Left lung (tissue), 10 donors: ENCODE results near the gene TTC9. TPM values are rescaled to one million over a fixed set of nuclear protein-coding genes. Genes with fewer than 3 reads are reported as not detected.

ENCODE experiments used
- ATAC-seq: fragments of 200-7000 bp; cut with Tn5 transposase; one replicate; pipeline ENCODE4 v1.9.1; 2020; ENCODE audit warnings: moderate library complexity
- DNase-seq, 4 donors: peaks; one replicate each; pipeline ENCODE4 v3.0.0-alpha.2; 2013 to 2020
- H3K27ac ChIP-seq, 2 donors: fragments of 200-600 bp; sonication (generic) in 1 of 2; one replicate each; pipeline versions ENCODE4 v1.5.0 to v1.8.0; 2020 to 2021
- H3K27me3 ChIP-seq, 2 donors: fragments of 200-600 bp; sonication (generic) in 1 of 2; one replicate each; pipeline versions ENCODE4 v1.5.0 to v1.8.0; 2020 to 2021
- H3K36me3 ChIP-seq, 2 donors: fragments of 200-600 bp; sonication (generic) in 1 of 2; one replicate each; pipeline versions ENCODE4 v1.5.0 to v1.8.0; 2020 to 2021
- H3K4me1 ChIP-seq, 2 donors: fragments of 200-600 bp; one replicate each; pipeline ENCODE4 v1.8.0; 2021
- H3K4me3 ChIP-seq, 2 donors: fragments of 200-600 bp; sonication (generic) in 1 of 2; one replicate each; pipeline versions ENCODE4 v1.5.0 to v1.8.0; 2020 to 2021; ENCODE audit warnings: mild to moderate bottlenecking in 1 of 2
- H3K9me3 ChIP-seq, 2 donors: fragments of 200-600 bp; sonication (generic) in 1 of 2; one replicate each; pipeline versions ENCODE4 v1.5.0 to v1.8.0; 2020 to 2021
- CTCF ChIP-seq, 2 donors: fragments of 200-600 bp; sonication (generic) in 1 of 2; IDR thresholded peaks; one replicate each; pipeline versions ENCODE4 v1.5.0 to v1.8.0; 2021; ENCODE audit warnings: antibody characterized with exemption in 2 of 2
- intact Hi-C, 2 donors: fragments of 100-400 bp; cut with DNase I; formaldehyde crosslinking; loops; one replicate each; pipeline versions ENCODE4 v1.11.2 to v1.14.2; 2022
- polyA plus RNA-seq, 6 donors: library from polyadenylated mRNA; unstranded; fragments of 120-200 nt; gene quantifications; one replicate each; pipeline ENCODE4 v1.2.1, GENCODE V29; 2013; ENCODE audit not compliant: insufficient read length in 6 of 6
- total RNA-seq, 2 donors: library from RNA; stranded (reverse); fragmentation: NEBNext Ultra II Directional; extraction: Animal tissue kit (Norgen Biotek cat#: 25700); gene quantifications; one replicate each; pipeline ENCODE4 v1.2.1, GENCODE V29; 2021
- donor health status: DM: no; HTN: yes; CAD: no.
- donor health status: DM: no; HTN: no; CAD: no.

The TTC9 gene
- total and polyA plus RNA-seq, 8 donors, result 4.8 to 10.4 (median 9.4) TPM

- ATAC-seq, result no peak
These were observed 64.5 kb downstream of the TTC9 start for GRCh38 chr14:70706177-70706576.

GRCh38 chr14:70707138-70708038, 65.7 kb downstream of the TTC9 start:
- intact Hi-C loops, result no loop called here
- no peak overlapping the region for H3K27ac ChIP-seq
- no peaks in the 10 kb centered on the region for H3K9me3 ChIP-seq
- ATAC-seq (peak; percentile 74), DNase-seq (peak in 2 of 4 donors; percentile 52 to 71)
- H3K4me1 ChIP-seq, result peaks cover 0 to 3% of the 10 kb centered on the region in 2 donors
- no peak overlapping the region for H3K4me3 ChIP-seq
- H3K36me3 ChIP-seq, result no peaks in the 10 kb centered on the region
- TF ChIP-seq CTCF (IDR thresholded peaks at IDR 0.05), result no peak
- no peaks in the 10 kb centered on the region for H3K27me3 ChIP-seq

More at GRCh38 chr14:70706177-70706576, 64.5 kb downstream of the TTC9 start:
- Histone ChIP-seq H3K4me1 (peaks cover 0 to 3% of the 10 kb centered on the region in 2 donors), H3K27ac (no peak overlapping the region), H3K36me3 (no peaks in the 10 kb centered on the region), H3K4me3 (no peak overlapping the region), H3K9me3 (no peaks in the 10 kb centered on the region), H3K27me3 (no peaks in the 10 kb centered on the region)
- no peak for TF ChIP-seq CTCF (IDR thresholded peaks at IDR 0.05)
- no peak for DNase-seq
- intact Hi-C loops, result no loop called here

- intact Hi-C loops, result no loop called here
- no peak for ATAC-seq
These were observed 67.2 kb downstream of the TTC9 start for GRCh38 chr14:70708717-70709570.

GRCh38 chr14:70709726-70710382, 68.1 kb downstream of the TTC9 start:
- Histone ChIP-seq H3K27ac (no peak overlapping the region), H3K4me1 (peaks cover 6 to 9% of the 10 kb centered on the region in 2 donors), H3K27me3 (peaks cover 0 to under 1% of the 10 kb centered on the region in 2 donors), H3K36me3 (no peaks in the 10 kb centered on the region), H3K4me3 (no peak overlapping the region), H3K9me3 (no peaks in the 10 kb centered on the region)
- ATAC-seq (peak; percentile 90), DNase-seq (peak in 1 of 4 donors; percentile 42)
- no peak for TF ChIP-seq CTCF (IDR thresholded peaks at IDR 0.05)
- intact Hi-C loops, result loop anchor here in 1 of 2 donors (10.0 kb wide), 1 partner anchor 85 kb away; no protein-coding TSS in a partner anchor

More at GRCh38 chr14:70708717-70709570, 67.2 kb downstream of the TTC9 start:
- no peak for TF ChIP-seq CTCF (IDR thresholded peaks at IDR 0.05)
- Histone ChIP-seq H3K4me3 (no peak overlapping the region), H3K36me3 (no peaks in the 10 kb centered on the region), H3K4me1 (peaks cover 6% of the 10 kb centered on the region in 2 donors), H3K27me3 (no peaks in the 10 kb centered on the region), H3K27ac (no peak overlapping the region), H3K9me3 (no peaks in the 10 kb centered on the region)
- no peak for DNase-seq
